GM12878 (cell line): ENCODE data around the gene ATP1A3. TPM values are rescaled to one million over a fixed set of nuclear protein-coding genes. Genes with fewer than 3 reads are reported as not detected.
A peak's percentile ranks its signal among the peaks of the same experiment; 100 is the strongest.

Source experiments
- CREB1 ChIP-seq: IDR thresholded peaks from 2 replicates; pipeline ENCODE4 v1.6.1; 2012; ENCODE audit warnings: low read depth, mild to moderate bottlenecking, inconsistent platforms
- E2F8 ChIP-seq: fragments of 450-650 bp; IDR thresholded peaks from 2 replicates; pipeline ENCODE4 v1.6.1; 2018; ENCODE audit warnings: mild to moderate bottlenecking, low read depth, moderate library complexity; ENCODE audit not compliant: partially characterized antibody
- GABPA ChIP-seq: IDR thresholded peaks from 2 replicates; pipeline ENCODE4 v1.6.1; 2014; ENCODE audit warnings: antibody characterized with exemption, low read depth, mild to moderate bottlenecking, inconsistent platforms
- HDGF ChIP-seq: fragments of 450-650 bp; IDR thresholded peaks from 2 replicates; pipeline ENCODE4 v1.6.1; 2016; ENCODE audit warnings: antibody characterized with exemption
- KLF5 ChIP-seq: fragments of 450-650 bp; IDR thresholded peaks from 2 replicates; pipeline ENCODE4 v1.6.1; 2014; ENCODE audit warnings: mild to moderate bottlenecking; ENCODE audit not compliant: partially characterized antibody
- MAX ChIP-seq: IDR thresholded peaks from 2 replicates; pipeline ENCODE4 v1.6.1; 2012; ENCODE audit warnings: low read depth, low read length, improper control_type of control experiment
- NRF1 ChIP-seq: conservative IDR thresholded peaks from 2 replicates; pipeline ENCODE4 v1.6.1; 2011; ENCODE audit warnings: mild to moderate bottlenecking, low read depth, low read length, improper control_type of control experiment
- RUNX3 ChIP-seq: IDR thresholded peaks from 2 replicates; pipeline ENCODE4 v1.6.1; 2012; ENCODE audit warnings: low read length, inconsistent platforms
- SKIL ChIP-seq: fragments of 450-650 bp; IDR thresholded peaks from 2 replicates; pipeline ENCODE4 v1.6.1; 2017; ENCODE audit warnings: mild to moderate bottlenecking, low read depth, inconsistent platforms; ENCODE audit not compliant: poor library complexity, severe bottlenecking
- STAT3 ChIP-seq: IDR thresholded peaks from 2 replicates; pipeline ENCODE4 v1.6.1; 2011; ENCODE audit warnings: low read depth, low read length, improper control_type of control experiment
- polyA plus RNA-seq, 11 experiments: library from polyadenylated mRNA; depleted of rRNA in 4 of 11; unstranded in 6 of 11; stranded (reverse) in 5 of 11; fragments of >200 nt; fragmentation: Nextera tagmentation in 4 of 11; fragmentation: Illumina TruSeq in 1 of 11; extraction: Ambion mirVana in 4 of 11; extraction: Trizol in 1 of 11; gene quantifications; 1 replicate in 1 of 11; 2 replicates in 10 of 11; pipeline versions ENCODE4 v1.2.1 to v1.2.3, GENCODE V29; 2011 to 2016; ENCODE audit warnings: inconsistent platforms in 2 of 11, missing spikeins in 2 of 11, low read depth in 1 of 11
- total RNA-seq, 4 experiments: library from RNA; depleted of rRNA in 3 of 4; stranded (reverse); fragments of >200 nt in 3 of 4; fragmentation: Illumina TruSeq in 1 of 4; extraction: Trizol in 1 of 4; gene quantifications; 2 replicates each; pipeline versions ENCODE4 v1.2.1 to v1.2.3, GENCODE V29; 2013 to 2021

ATP1A3 gene
- total and polyA plus RNA-seq, 10 of the 15 experiments (the other 5 are each of a cell fraction or from before 2014, with no cell fraction given): 0.17 to 0.86 (median 0.32) TPM; not detected in 2

GRCh38 chr19:41941410-41942202 is 52.4 kb downstream of the ATP1A3 start (continued):
- no peak for TF ChIP-seq E2F8
- peak; percentile 89 for TF ChIP-seq RUNX3
- TF ChIP-seq GABPA: no peak
- TF ChIP-seq SKIL: no peak
- TF ChIP-seq KLF5: no peak
- 0 out of 2 replicates have a peak, but pooled peaks have one; percentile 17 for TF ChIP-seq CREB1
- TF ChIP-seq HDGF: no peak
- TF ChIP-seq STAT3: no peak
- no peak for TF ChIP-seq MAX
- TF ChIP-seq NRF1: no peak
